ENCODE data around the gene SLC24A4.
"Not testable (repeated sequence)": the region's sequence is repeated elsewhere in the genome, so short reads cannot be mapped to it uniquely, and the experiment has no call there.

The SLC24A4 gene

GRCh38 chr14:92528486-92529100 is 205.6 kb downstream of the SLC24A4 start:
- no peak for DNase-seq

- DNase-seq: no peak
These were observed 206.9 kb downstream of the SLC24A4 start for GRCh38 chr14:92529903-92530302.

GRCh38 chr14:92531106-92531873 is 208.3 kb downstream of the SLC24A4 start:
- no peak for DNase-seq

- no peak for DNase-seq
These were observed 209.7 kb downstream of the SLC24A4 start for GRCh38 chr14:92532490-92533163.

- DNase-seq: no peak
These were observed 212.1 kb downstream of the SLC24A4 start for GRCh38 chr14:92534932-92535643.

GRCh38 chr14:92536231-92536630 is 213.3 kb downstream of the SLC24A4 start:
- DNase-seq: not testable (repeated sequence)

- DNase-seq: no peak
These were observed 215.5 kb downstream of the SLC24A4 start for GRCh38 chr14:92538412-92538985.

- no peak for DNase-seq
These were observed 216.5 kb downstream of the SLC24A4 start for GRCh38 chr14:92539419-92539818.

- DNase-seq: no peak
These were observed 216.9 kb downstream of the SLC24A4 start for GRCh38 chr14:92539875-92540274.

- DNase-seq: no peak
These were observed 217.6 kb downstream of the SLC24A4 start for GRCh38 chr14:92540472-92541048.

- no peak for DNase-seq
These were observed 220.0 kb downstream of the SLC24A4 start for GRCh38 chr14:92542766-92543554.

GRCh38 chr14:92544051-92544720 is 221.2 kb downstream of the SLC24A4 start:
- no peak for DNase-seq

- DNase-seq: no peak
These were observed 223.5 kb downstream of the SLC24A4 start for GRCh38 chr14:92546347-92547053.

- no peak for DNase-seq
These were observed 226.3 kb downstream of the SLC24A4 start for GRCh38 chr14:92549105-92549858.

- no peak for DNase-seq
These were observed 226.9 kb downstream of the SLC24A4 start for GRCh38 chr14:92549859-92550230.

All from NCI-H2171 (cell line).